Stomach smooth muscle (tissue), 2 donors: Measurements from ENCODE around the gene ACTR8.
"Not testable (repeated sequence)": the region's sequence is repeated elsewhere in the genome, so short reads cannot be mapped to it uniquely, and the experiment has no call there.

ENCODE experiments used
- H3K27ac ChIP-seq: one replicate; pipeline ENCODE4 v1.7.0; 2013; ENCODE audit warnings: mild to moderate bottlenecking, low read length, inconsistent platforms
- H3K27me3 ChIP-seq, 2 donors: one replicate each; pipeline ENCODE4 v1.7.0; 2013; ENCODE audit warnings: low read length in 2 of 2; ENCODE audit not compliant: insufficient read depth in 2 of 2, control insufficient read depth in 1 of 2
- H3K36me3 ChIP-seq, 2 donors: one replicate each; pipeline ENCODE4 v1.7.0; 2013; ENCODE audit warnings: low read length in 2 of 2; ENCODE audit not compliant: control insufficient read depth in 2 of 2, insufficient read depth in 2 of 2
- H3K4me1 ChIP-seq: one replicate; pipeline ENCODE4 v1.7.0; 2013; ENCODE audit warnings: low read length; ENCODE audit not compliant: control insufficient read depth, insufficient read depth
- H3K4me3 ChIP-seq, 2 donors: one replicate each; pipeline ENCODE4 v1.7.0; 2013; ENCODE audit warnings: low read length in 2 of 2
- H3K9ac ChIP-seq, 2 donors: one replicate each; pipeline ENCODE4 v1.7.0; 2013; ENCODE audit warnings: low read length in 2 of 2, mild to moderate bottlenecking in 1 of 2
- H3K9me3 ChIP-seq, 2 donors: one replicate each; pipeline ENCODE4 v1.7.0; 2013; ENCODE audit warnings: low read length in 2 of 2; ENCODE audit not compliant: control insufficient read depth in 2 of 2
- donor health status: healthy.
- donor health status: Pancreatic carcinoma.

Gene ACTR8

GRCh38 chr3:53881691-53882593 lies at the start of gene ACTR8:
Gene ACTR8, minus strand, starts transcription at chr3:53882152. Its CDS starts 51 bp downstream, at chr3:53882101.
- H3K9me3 ChIP-seq = no peaks in the 10 kb centered on the region
- peaks cover 29% of the 10 kb centered on the region in 2 donors for H3K36me3 ChIP-seq
- H3K27ac ChIP-seq = peak within 1 kb of the TSS; percentile 69
- H3K9ac ChIP-seq = peak within 1 kb of the TSS; percentile 71 to 78
- peak within 1 kb of the TSS; percentile 88 to 91 for H3K4me3 ChIP-seq
- H3K4me1 ChIP-seq = peaks cover 8% of the 10 kb centered on the region
- H3K27me3 ChIP-seq = no peaks in the 10 kb centered on the region

GRCh38 chr3:53927208-53927872 lies 45.4 kb upstream of the ACTR8 start:
- not testable (repeated sequence) for H3K4me1 ChIP-seq, H3K36me3 ChIP-seq, H3K9me3 ChIP-seq, H3K27ac ChIP-seq, H3K4me3 ChIP-seq, H3K27me3 ChIP-seq, H3K9ac ChIP-seq

GRCh38 chr3:53921296-53921695 lies 39.3 kb upstream of the ACTR8 start:
- Histone ChIP-seq H3K4me1 (no peaks in the 10 kb centered on the region), H3K27me3 (no peaks in the 10 kb centered on the region), H3K27ac (no peak overlapping the region), H3K9me3 (peaks cover 0 to 2% of the 10 kb centered on the region in 2 donors), H3K4me3 (no peak overlapping the region), H3K9ac (no peak overlapping the region), H3K36me3 (no peaks in the 10 kb centered on the region)

- H3K27me3 ChIP-seq = no peaks in the 10 kb centered on the region
- H3K9me3 ChIP-seq = peaks cover 0 to 2% of the 10 kb centered on the region in 2 donors
- H3K27ac ChIP-seq = no peak overlapping the region
- H3K4me1 ChIP-seq = no peaks in the 10 kb centered on the region
- no peaks in the 10 kb centered on the region for H3K36me3 ChIP-seq
- H3K9ac ChIP-seq = no peak overlapping the region
- H3K4me3 ChIP-seq = no peak overlapping the region
Measured at GRCh38 chr3:53919741-53920140, 37.8 kb upstream of the ACTR8 start.

GRCh38 chr3:53913401-53913800 lies 31.4 kb upstream of the ACTR8 start:
- Histone ChIP-seq H3K4me3 (no peak overlapping the region), H3K27me3 (no peaks in the 10 kb centered on the region), H3K4me1 (no peaks in the 10 kb centered on the region), H3K9ac (no peak overlapping the region), H3K9me3 (no peaks in the 10 kb centered on the region), H3K36me3 (no peaks in the 10 kb centered on the region), H3K27ac (no peak overlapping the region)

GRCh38 chr3:53902711-53903110 lies 20.8 kb upstream of the ACTR8 start:
- Histone ChIP-seq H3K36me3 (no peaks in the 10 kb centered on the region), H3K27ac (no peak overlapping the region), H3K9me3 (no peaks in the 10 kb centered on the region), H3K9ac (no peak overlapping the region), H3K4me3 (no peak overlapping the region), H3K27me3 (peaks cover 0 to under 1% of the 10 kb centered on the region in 2 donors), H3K4me1 (no peaks in the 10 kb centered on the region)

GRCh38 chr3:53902067-53902466 lies 20.1 kb upstream of the ACTR8 start:
- no peaks in the 10 kb centered on the region for H3K36me3 ChIP-seq
- H3K4me3 ChIP-seq = no peak overlapping the region
- no peak overlapping the region for H3K9ac ChIP-seq
- H3K4me1 ChIP-seq = no peaks in the 10 kb centered on the region
- peaks cover 0 to 5% of the 10 kb centered on the region in 2 donors for H3K27me3 ChIP-seq
- H3K9me3 ChIP-seq = no peaks in the 10 kb centered on the region
- no peak overlapping the region for H3K27ac ChIP-seq

- Histone ChIP-seq H3K27me3 (peaks cover 0 to 5% of the 10 kb centered on the region in 2 donors), H3K4me3 (no peak overlapping the region), H3K9ac (no peak overlapping the region), H3K9me3 (no peaks in the 10 kb centered on the region), H3K4me1 (no peaks in the 10 kb centered on the region), H3K27ac (no peak overlapping the region), H3K36me3 (no peaks in the 10 kb centered on the region)
Measured at GRCh38 chr3:53900666-53901331, 18.8 kb upstream of the ACTR8 start.

GRCh38 chr3:53899750-53900149 lies 17.8 kb upstream of the ACTR8 start:
- Histone ChIP-seq H3K4me1 (no peaks in the 10 kb centered on the region), H3K27me3 (peaks cover 0 to 5% of the 10 kb centered on the region in 2 donors), H3K27ac (no peak overlapping the region), H3K36me3 (no peaks in the 10 kb centered on the region), H3K9me3 (no peaks in the 10 kb centered on the region), H3K4me3 (no peak overlapping the region), H3K9ac (no peak overlapping the region)

GRCh38 chr3:53892286-53892637 lies 10.3 kb upstream of the ACTR8 start:
- no peaks in the 10 kb centered on the region for H3K27me3 ChIP-seq
- no peaks in the 10 kb centered on the region for H3K36me3 ChIP-seq
- peaks cover 12% of the 10 kb centered on the region for H3K4me1 ChIP-seq
- H3K9me3 ChIP-seq = no peaks in the 10 kb centered on the region
- H3K9ac ChIP-seq = peak overlapping the region; percentile 53 to 77
- peak overlapping the region; percentile 90 for H3K27ac ChIP-seq
- peak overlapping the region; percentile 80 to 89 for H3K4me3 ChIP-seq
